Measurements from ENCODE around the gene PSMA5. TPM values are rescaled to one million over a fixed set of nuclear protein-coding genes. Genes with fewer than 3 reads are reported as not detected.

Gene PSMA5
- total RNA-seq, 4 donors from 2014 or later, result 29.7 to 69.3 (median 50.4) TPM

- TF ChIP-seq POLR2A (IDR thresholded peaks at IDR 0.05) (no peak), CTCF (IDR thresholded peaks at IDR 0.05) (no peak)
- H3K27me3 ChIP-seq, result no peaks in the 10 kb centered on the region
- H3K27ac ChIP-seq, result peak overlapping the region in 1 of 4 donors; percentile 72
- H3K4me3 ChIP-seq, result no peak overlapping the region
- H3K36me3 ChIP-seq, result peaks cover 0 to 14% (median 0%) of the 10 kb centered on the region in 3 donors
- no peak for DNase-seq
- peaks cover 0 to 17% (median 0%) of the 10 kb centered on the region in 4 donors for H3K4me1 ChIP-seq
- no peaks in the 10 kb centered on the region for H3K9me3 ChIP-seq
Measured at GRCh38 chr1:109369167-109369746, 57.0 kb downstream of the PSMA5 start.

GRCh38 chr1:109368464-109368863 is 57.8 kb downstream of the PSMA5 start:
- Histone ChIP-seq H3K4me3 (no peak overlapping the region), H3K9me3 (no peaks in the 10 kb centered on the region), H3K36me3 (peaks cover 0 to 14% (median 0%) of the 10 kb centered on the region in 3 donors), H3K4me1 (peaks cover 0 to 14% (median 0%) of the 10 kb centered on the region in 4 donors), H3K27ac (peak overlapping the region in 2 of 4 donors; percentile 9 to 72), H3K27me3 (no peaks in the 10 kb centered on the region)
- DNase-seq, result no peak
- no peak for TF ChIP-seq CTCF (IDR thresholded peaks at IDR 0.05)
- TF ChIP-seq POLR2A (IDR thresholded peaks at IDR 0.05), result no peak

- DNase-seq, result no peak
- H3K27me3 ChIP-seq, result no peaks in the 10 kb centered on the region
- no peak overlapping the region for H3K27ac ChIP-seq
- peaks cover 0 to 14% (median 0%) of the 10 kb centered on the region in 3 donors for H3K36me3 ChIP-seq
- peaks cover 0 to 7% (median 0%) of the 10 kb centered on the region in 4 donors for H3K4me1 ChIP-seq
- TF ChIP-seq CTCF (IDR thresholded peaks at IDR 0.05), result no peak
- no peak for TF ChIP-seq POLR2A (IDR thresholded peaks at IDR 0.05)
- no peaks in the 10 kb centered on the region for H3K9me3 ChIP-seq
- no peak overlapping the region for H3K4me3 ChIP-seq
Measured at GRCh38 chr1:109367626-109368025, 58.6 kb downstream of the PSMA5 start.

GRCh38 chr1:109365642-109366204 is 60.5 kb downstream of the PSMA5 start:
- Histone ChIP-seq H3K4me3 (no peak overlapping the region), H3K4me1 (peaks cover 0 to 7% (median 0%) of the 10 kb centered on the region in 4 donors), H3K36me3 (peaks cover 0 to 14% (median 0%) of the 10 kb centered on the region in 3 donors), H3K27ac (no peak overlapping the region), H3K9me3 (no peaks in the 10 kb centered on the region), H3K27me3 (no peaks in the 10 kb centered on the region)
- TF ChIP-seq CTCF (IDR thresholded peaks at IDR 0.05), result peak in 1 of 6 experiments; percentile 19
- TF ChIP-seq POLR2A (IDR thresholded peaks at IDR 0.05), result no peak
- peak in 1 of 3 donors; percentile 74 for DNase-seq

- TF ChIP-seq CTCF (IDR thresholded peaks at IDR 0.05) (no peak), POLR2A (IDR thresholded peaks at IDR 0.05) (no peak)
- no peak for DNase-seq
- H3K4me1 ChIP-seq, result peaks cover 0 to 15% (median 0%) of the 10 kb centered on the region in 4 donors
- no peak overlapping the region for H3K4me3 ChIP-seq
- H3K27me3 ChIP-seq, result no peaks in the 10 kb centered on the region
- no peak overlapping the region for H3K27ac ChIP-seq
- H3K36me3 ChIP-seq, result peaks cover 0 to 5% (median 0%) of the 10 kb centered on the region in 3 donors
- no peaks in the 10 kb centered on the region for H3K9me3 ChIP-seq
Measured at GRCh38 chr1:109361649-109362048, 64.6 kb downstream of the PSMA5 start.

Measured in Peyer's patch (tissue), 4 donors.